Ramos (cell line): Measurements from ENCODE around the gene SLC39A11.
"Not testable (repeated sequence)": the region's sequence is repeated elsewhere in the genome, so short reads cannot be mapped to it uniquely, and the experiment has no call there.

Experiments used
- in situ Hi-C: fragments of 300-500 bp; cut with MboI; formaldehyde crosslinking; loops from one replicate; pipeline ENCODE4 v1.14.3; 2022; ENCODE audit warnings: low sequenced_read_pairs; ENCODE audit not compliant: unreplicated experiment

The SLC39A11 gene

GRCh38 chr17:73112246-73112645, 19.8 kb upstream of the SLC39A11 start:
- in situ Hi-C loops, result no loop called here

- in situ Hi-C loops, result no loop called here
Measured at GRCh38 chr17:73111386-73111785, 18.9 kb upstream of the SLC39A11 start.

- in situ Hi-C loops, result no loop called here
Measured at GRCh38 chr17:73107191-73107590, 14.7 kb upstream of the SLC39A11 start.

- in situ Hi-C loops, result no loop called here
Measured at GRCh38 chr17:73105431-73105830, 12.9 kb upstream of the SLC39A11 start.

DNA sequence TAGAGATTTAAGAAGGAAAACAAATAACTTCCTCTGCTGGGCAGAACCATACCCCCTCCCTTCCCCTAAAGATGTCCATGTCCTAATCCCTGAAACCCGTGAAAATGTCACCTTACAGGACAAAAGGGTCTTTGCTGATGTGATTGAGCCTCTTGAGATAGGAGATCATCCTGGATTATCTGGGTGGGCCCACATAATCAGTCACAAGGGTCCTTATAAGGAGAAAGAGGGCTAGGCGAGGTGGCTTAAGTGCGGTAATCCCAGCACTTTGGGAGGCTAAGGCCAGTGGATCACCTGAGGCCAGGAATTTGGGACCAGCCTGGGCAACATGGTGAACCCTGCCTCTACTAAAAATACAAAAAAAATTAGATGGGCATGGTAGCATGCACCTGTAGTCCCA, 12.0 kb upstream of the SLC39A11 start:
- in situ Hi-C loops, result no loop called here

DNA sequence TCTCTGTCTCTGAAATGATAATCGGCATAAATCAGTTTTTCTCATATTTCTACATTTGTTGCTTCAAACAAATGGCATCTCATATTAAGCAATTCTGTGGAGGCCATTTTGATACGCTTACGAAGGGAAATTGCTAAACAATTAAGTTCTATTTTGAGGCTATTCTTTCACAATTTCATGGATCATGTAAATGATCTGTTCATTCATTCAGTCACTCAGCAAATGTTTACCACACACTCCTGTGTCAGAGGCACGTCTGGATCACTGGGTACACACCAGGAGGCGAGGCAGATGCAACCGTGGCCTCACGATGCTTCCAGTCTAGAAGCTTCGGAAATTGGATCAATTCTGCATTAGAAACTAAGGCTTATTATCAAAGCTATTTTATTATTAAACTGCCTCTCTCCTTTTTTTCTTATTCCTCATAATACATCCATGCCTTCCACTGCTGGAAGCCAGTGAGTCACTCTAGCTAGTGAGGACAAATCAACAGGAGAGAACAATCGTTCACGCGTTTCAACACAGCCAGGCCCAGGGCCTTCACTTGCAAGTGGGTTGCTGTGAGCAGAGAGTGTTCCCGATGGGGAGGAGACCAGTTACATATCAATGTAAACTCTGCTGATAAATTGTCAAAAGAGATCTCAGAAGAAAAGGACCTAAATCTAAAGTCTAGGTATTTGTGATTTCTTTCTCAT, 11.3 kb upstream of the SLC39A11 start:
- in situ Hi-C loops, result no loop called here

DNA sequence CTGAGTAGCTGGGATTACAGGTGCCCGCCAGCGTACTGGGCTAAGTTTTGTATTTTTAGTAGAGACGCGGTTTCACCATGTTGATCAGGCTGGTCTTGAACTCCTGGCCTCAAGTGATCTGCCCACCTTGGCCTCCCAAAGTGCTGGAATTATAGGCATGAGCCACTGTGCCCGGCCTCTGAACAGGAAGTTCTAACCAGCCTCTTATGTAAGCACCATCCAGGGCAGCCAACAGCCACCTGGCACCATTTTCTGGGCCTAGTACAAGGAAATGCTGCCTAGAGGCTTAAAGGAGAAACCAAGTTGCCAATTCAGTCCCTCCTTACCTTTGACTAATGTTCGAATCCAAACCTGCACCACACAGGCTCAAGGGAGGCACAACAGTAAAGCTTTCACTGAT, 8.5 kb upstream of the SLC39A11 start:
- in situ Hi-C loops, result no loop called here

- in situ Hi-C loops, result no loop called here
Measured at GRCh38 chr17:73100363-73100762, 7.9 kb upstream of the SLC39A11 start.

GRCh38 chr17:73099511-73099910, 7.0 kb upstream of the SLC39A11 start:
- in situ Hi-C loops, result no loop called here

GRCh38 chr17:73098919-73099318, 6.4 kb upstream of the SLC39A11 start:
- in situ Hi-C loops, result no loop called here

- in situ Hi-C loops, result not testable (repeated sequence)
Measured at GRCh38 chr17:73097973-73098765, 5.7 kb upstream of the SLC39A11 start.

GRCh38 chr17:73096866-73097265, 4.4 kb upstream of the SLC39A11 start:
- in situ Hi-C loops, result no loop called here

DNA sequence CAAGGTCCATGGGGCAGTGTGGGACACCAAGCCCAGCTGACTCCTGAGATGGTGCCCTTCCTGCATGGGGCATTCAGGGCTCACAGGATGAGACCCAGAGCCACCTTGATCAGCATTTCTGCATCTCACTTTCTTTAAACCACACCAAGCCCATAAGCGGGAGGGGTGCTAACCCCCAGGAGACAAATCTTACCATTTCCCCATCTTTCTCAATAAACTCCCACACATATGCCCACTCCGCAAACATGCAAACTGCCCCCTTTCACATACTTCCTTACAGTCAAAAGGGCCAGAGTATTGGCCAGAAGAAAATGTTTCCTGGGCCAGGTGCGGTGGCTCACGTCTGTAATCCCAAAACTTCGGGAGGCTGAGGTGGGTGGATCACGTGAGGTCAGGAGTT, 3.7 kb upstream of the SLC39A11 start:
- in situ Hi-C loops, result no loop called here

DNA sequence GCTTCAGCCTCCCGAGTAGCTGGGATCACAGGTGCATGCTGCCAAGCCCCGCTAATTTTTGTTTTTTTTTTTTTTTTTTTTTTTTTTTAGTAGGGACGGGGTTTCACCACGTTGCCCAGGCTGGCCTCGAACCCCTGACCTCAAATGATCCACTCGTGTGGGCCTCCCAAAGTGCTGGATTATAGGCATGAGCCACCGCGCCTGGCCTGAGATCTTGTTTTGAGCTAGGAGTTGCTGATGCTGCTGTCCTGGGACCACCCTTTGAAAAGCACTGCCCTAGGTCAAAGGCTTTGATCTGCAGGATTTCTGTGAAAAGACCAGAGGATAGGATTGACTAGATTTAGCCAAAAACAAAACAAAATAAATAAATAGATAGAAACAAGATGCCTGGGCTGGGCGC, 798 bp upstream of the SLC39A11 start:
- in situ Hi-C loops, result no loop called here

GRCh38 chr17:73091770-73092522, 542 bp downstream of the SLC39A11 start:
- in situ Hi-C loops, result no loop called here

GRCh38 chr17:73091410-73091769, 1.1 kb downstream of the SLC39A11 start:
- in situ Hi-C loops, result no loop called here

DNA sequence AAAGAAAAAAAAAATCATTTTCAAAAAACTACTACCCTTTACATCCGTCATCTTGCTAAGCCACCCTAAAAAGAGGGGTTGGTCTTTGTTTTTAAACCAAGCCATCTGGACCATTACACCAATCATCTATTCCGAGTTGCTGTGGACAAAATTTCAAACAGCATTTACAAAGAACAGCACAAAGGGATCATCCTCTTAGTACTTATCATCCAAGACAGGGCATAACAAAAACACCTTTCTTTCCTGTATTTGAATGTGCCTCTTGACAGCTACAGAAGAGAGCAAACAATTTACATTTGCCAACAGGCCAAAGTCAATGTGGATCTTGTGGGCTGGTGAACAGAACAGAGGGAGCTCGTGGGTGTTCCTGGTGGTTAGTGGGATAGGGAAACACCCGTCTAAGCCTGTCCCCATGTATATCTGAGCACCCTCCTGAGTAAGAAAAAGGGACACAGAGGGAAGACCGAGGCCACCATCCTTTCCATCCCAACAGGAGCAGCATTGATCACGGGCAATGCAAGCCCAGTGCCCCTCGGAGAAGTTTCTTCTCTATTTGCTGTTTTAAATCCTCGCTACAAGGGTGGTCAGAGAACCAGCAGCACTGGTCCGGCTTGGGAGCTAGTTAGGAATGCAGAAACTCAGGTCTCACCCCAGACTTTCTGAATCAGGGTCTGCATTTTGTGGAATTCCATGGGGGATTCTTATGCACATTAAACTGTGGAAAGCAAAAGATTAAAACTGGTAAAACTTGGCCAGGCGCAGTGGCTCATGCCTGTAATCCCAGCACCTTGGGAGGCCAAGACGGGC, 1.9 kb downstream of the SLC39A11 start:
- in situ Hi-C loops, result no loop called here

GRCh38 chr17:73089322-73090317, 2.9 kb downstream of the SLC39A11 start:
- in situ Hi-C loops, result no loop called here

DNA sequence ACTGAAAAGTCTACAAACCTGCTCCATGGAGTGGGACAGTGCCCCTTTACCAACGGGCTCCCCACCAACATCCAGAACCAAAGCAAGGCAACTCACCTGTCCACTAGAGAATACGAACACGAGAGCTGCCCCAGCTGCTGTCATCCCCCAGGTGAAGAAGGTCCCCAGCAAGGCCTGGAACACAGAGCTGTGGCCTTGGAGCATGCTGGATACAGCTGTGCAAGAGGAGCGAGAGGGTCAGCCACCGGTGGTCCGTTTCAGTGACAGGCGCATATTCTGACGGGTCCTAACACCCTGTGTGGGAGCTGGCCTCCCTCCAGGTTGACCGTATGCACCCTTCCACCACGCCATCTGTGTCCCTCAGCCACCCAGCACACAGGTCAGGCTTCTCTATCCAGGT, 3.9 kb downstream of the SLC39A11 start:
- in situ Hi-C loops, result no loop called here
